ENCODE measurements around the gene CKAP2. TPM values are rescaled to one million over a fixed set of nuclear protein-coding genes. Genes with fewer than 3 reads are reported as not detected.
A peak's percentile ranks its signal among the peaks of the same experiment; 100 is the strongest.

CKAP2 gene, protein sequence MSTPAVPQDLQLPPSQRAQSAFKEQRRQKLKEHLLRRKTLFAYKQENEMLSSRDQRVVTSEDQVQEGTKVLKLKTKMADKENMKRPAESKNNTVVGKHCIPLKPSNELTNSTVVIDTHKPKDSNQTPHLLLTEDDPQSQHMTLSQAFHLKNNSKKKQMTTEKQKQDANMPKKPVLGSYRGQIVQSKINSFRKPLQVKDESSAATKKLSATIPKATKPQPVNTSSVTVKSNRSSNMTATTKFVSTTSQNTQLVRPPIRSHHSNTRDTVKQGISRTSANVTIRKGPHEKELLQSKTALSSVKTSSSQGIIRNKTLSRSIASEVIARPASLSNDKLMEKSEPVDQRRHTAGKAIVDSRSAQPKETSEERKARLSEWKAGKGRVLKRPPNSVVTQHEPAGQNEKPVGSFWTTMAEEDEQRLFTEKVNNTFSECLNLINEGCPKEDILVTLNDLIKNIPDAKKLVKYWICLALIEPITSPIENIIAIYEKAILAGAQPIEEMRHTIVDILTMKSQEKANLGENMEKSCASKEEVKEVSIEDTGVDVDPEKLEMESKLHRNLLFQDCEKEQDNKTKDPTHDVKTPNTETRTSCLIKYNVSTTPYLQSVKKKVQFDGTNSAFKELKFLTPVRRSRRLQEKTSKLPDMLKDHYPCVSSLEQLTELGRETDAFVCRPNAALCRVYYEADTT
- 22.2 TPM for polyA plus RNA-seq (2013, experiment 1 of 2)
- polyA plus RNA-seq (2013, experiment 2 of 2), result 23.1 TPM

DNA sequence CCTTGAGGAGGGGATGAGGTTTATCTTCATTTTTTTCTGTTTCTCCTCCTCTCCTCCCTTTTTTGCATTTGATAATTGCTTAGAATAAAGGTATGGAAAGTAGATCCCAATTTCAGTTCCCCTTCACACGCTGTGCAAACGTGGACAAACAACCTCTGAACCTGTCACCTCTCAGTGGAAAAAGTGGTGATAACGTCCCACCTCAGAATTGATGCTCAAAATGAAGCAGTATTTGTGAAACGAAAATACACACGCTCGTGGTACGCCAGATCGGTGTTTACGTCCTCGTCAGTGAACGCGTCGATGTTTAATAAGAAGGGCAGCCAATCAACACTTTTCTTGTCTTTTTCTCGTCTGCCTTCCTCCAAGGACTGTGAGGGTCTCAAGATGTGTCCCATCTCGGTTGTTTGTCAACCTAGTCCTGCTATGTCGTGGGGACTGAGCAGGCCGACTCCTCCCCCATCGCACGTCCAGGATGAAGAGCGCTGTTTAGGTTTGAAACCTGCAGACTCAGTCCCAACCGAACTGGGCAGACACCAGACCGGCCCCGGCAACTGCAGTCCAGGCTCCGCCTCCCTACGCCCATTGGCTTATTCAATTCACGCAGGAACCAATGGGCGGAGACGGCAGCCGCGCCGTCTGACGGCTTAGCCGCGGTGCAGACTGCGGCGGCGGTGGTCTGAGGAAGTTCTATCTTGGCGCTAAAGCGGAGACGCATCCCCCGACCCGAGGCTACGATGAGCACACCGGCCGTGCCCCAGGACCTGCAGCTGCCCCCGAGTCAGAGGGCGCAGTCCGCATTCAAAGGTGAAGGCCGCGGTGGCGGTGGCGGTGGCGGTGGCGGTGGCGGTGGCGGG is at the start of gene CKAP2:
CKAP2 (plus strand) TSS at position 659 of the 857 bp plus-strand sequence; CDS start at position 738, 79 bp downstream.
- Histone ChIP-seq H3K23ac (ENCODE audit: low read length in 2 of 2) (peak within 1 kb of the TSS in 1 of 2 experiments; percentile 79), H2BK15ac (ENCODE audit: low read depth, poor library complexity, severe bottlenecking) (no peak within 1 kb of the TSS)

DNA sequence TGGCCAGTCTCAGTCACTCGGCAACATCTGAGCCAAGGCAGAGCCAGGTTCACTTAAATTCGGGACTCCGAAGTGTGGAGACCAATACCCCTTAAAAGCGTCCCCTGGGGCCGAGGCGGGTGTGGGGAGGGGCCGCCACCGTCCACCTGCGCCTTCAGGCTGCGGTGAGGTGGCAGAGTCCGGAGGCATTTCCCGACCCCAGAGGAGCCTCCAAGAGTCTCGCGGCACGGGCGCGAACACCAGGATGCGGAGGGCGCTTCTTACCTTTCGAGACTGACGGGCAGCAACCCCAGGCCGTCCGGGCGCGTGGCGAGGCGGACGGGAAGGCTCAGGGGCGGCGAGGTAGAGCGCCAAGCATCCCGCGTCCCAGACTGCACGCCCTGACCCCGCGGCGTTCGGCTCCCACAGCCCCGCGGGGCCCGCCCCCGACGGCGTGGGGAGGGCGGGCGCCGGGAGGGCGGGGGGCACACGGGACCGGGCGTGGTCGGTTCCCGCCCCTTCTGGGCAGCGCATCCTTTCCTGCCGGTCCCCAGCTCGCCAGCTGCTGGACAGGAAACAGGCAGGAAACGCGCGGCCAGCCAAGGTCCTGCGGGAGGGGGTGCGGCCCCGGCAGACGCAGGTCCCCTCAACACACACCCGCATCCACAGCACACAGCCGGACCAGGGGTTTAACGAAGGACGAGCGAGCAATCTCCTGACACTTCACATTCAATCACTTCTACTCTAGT is 49.3 kb upstream of the CKAP2 start, which contains the start of gene THSD1:
THSD1 (minus strand) TSS at position 406 of the 728 bp plus-strand sequence. CDS start 3,572 bp downstream, outside the sequence.
- Histone ChIP-seq H3K9ac (ENCODE audit: low read length) (peak within 1 kb of the TSS; percentile 92), H2BK12ac (ENCODE audit: low read length in 2 of 2) (no peak within 1 kb of the TSS), H2BK15ac (ENCODE audit: low read depth, poor library complexity, severe bottlenecking) (no peak within 1 kb of the TSS), H2AK5ac (ENCODE audit: low read length, severe bottlenecking) (no peak within 1 kb of the TSS), H3K23ac (ENCODE audit: low read length in 2 of 2) (no peak within 1 kb of the TSS), H3K4me3 (ENCODE audit: insufficient read depth in 1 of 2, low read depth in 1 of 2, low read length in 2 of 2) (peak within 1 kb of the TSS; percentile 66 to 90), H3K9me3 (ENCODE audit: control insufficient read depth, low read length) (no peaks in the 10 kb centered on the region), H3K27me3 (ENCODE audit: control insufficient read depth in 1 of 2, insufficient read depth in 1 of 2, low read length in 2 of 2) (no peaks in the 10 kb centered on the region), H4K91ac (ENCODE audit: low read length) (no peak within 1 kb of the TSS), H3K36me3 (ENCODE audit: control insufficient read depth in 1 of 2, insufficient read depth in 2 of 2, low read depth in 1 of 2, low read length in 2 of 2) (peaks cover 4 to 13% of the 10 kb centered on the region in 2 experiments), H2BK5ac (ENCODE audit: low read depth, low read length, poor library complexity, severe bottlenecking) (no peak within 1 kb of the TSS), H3K4me1 (ENCODE audit: control insufficient read depth, insufficient read depth, low read depth, low read length) (peaks cover 3% of the 10 kb centered on the region), H3K27ac (ENCODE audit: low read length, poor library complexity, severe bottlenecking) (no peak within 1 kb of the TSS), H3K79me1 (replicated peaks; ENCODE audit: low read length, poor library complexity, severe bottlenecking) (peaks cover 14% of the 10 kb centered on the region), H3K4ac (ENCODE audit: low read depth in 1 of 2, low read length in 2 of 2) (no peak within 1 kb of the TSS), H2AFZ (ENCODE audit: low read depth, low read length) (peak within 1 kb of the TSS; percentile 2), H3K14ac (ENCODE audit: low read length in 2 of 2) (no peak within 1 kb of the TSS), H4K8ac (ENCODE audit: low read length) (no peak within 1 kb of the TSS), H3K18ac (ENCODE audit: low read depth in 1 of 2, low read length in 2 of 2) (no peak within 1 kb of the TSS), H3K4me2 (ENCODE audit: low read length, poor library complexity, severe bottlenecking) (peak within 1 kb of the TSS; percentile 82), H2BK120ac (ENCODE audit: low read depth, low read length) (no peak within 1 kb of the TSS)
- whole genome bisulfite sequencing, result 2% methylated on average over 61 of the region's 68 CpGs
- DNase-seq, result no peak

More for the DNA sequence above, at the start of gene CKAP2:
- Histone ChIP-seq H3K27ac (ENCODE audit: low read length, poor library complexity, severe bottlenecking) (peak within 1 kb of the TSS; percentile 94), H3K4ac (ENCODE audit: low read depth in 1 of 2, low read length in 2 of 2) (peak within 1 kb of the TSS in 1 of 2 experiments; percentile 71), H3K4me3 (ENCODE audit: insufficient read depth in 1 of 2, low read depth in 1 of 2, low read length in 2 of 2) (peak within 1 kb of the TSS; percentile 83 to 95), H3K14ac (ENCODE audit: low read length in 2 of 2) (peak within 1 kb of the TSS in 1 of 2 experiments; percentile 79), H2BK12ac (ENCODE audit: low read length in 2 of 2) (peak within 1 kb of the TSS in 1 of 2 experiments; percentile 79), H4K8ac (ENCODE audit: low read length) (no peak within 1 kb of the TSS), H4K91ac (ENCODE audit: low read length) (peak within 1 kb of the TSS; percentile 59), H3K9me3 (ENCODE audit: control insufficient read depth, low read length) (no peaks in the 10 kb centered on the region), H3K9ac (ENCODE audit: low read length) (peak within 1 kb of the TSS; percentile 88), H2AK5ac (ENCODE audit: low read length, severe bottlenecking) (no peak within 1 kb of the TSS), H3K4me2 (ENCODE audit: low read length, poor library complexity, severe bottlenecking) (peak within 1 kb of the TSS; percentile 72), H2BK5ac (ENCODE audit: low read depth, low read length, poor library complexity, severe bottlenecking) (peak within 1 kb of the TSS; percentile 49), H3K27me3 (ENCODE audit: control insufficient read depth in 1 of 2, insufficient read depth in 1 of 2, low read length in 2 of 2) (no peaks in the 10 kb centered on the region), H2AFZ (ENCODE audit: low read depth, low read length) (peak within 1 kb of the TSS; percentile 90), H3K36me3 (ENCODE audit: control insufficient read depth in 1 of 2, insufficient read depth in 2 of 2, low read depth in 1 of 2, low read length in 2 of 2) (peaks cover 3% of the 10 kb centered on the region in 2 experiments), H3K79me1 (replicated peaks; ENCODE audit: low read length, poor library complexity, severe bottlenecking) (peaks cover 5% of the 10 kb centered on the region), H2BK120ac (ENCODE audit: low read depth, low read length) (no peak within 1 kb of the TSS), H3K4me1 (ENCODE audit: control insufficient read depth, insufficient read depth, low read depth, low read length) (peaks cover 9% of the 10 kb centered on the region), H3K18ac (ENCODE audit: low read depth in 1 of 2, low read length in 2 of 2) (peak within 1 kb of the TSS; percentile 87 to 88)
- peak; percentile 96 for DNase-seq
- WGBS, result under 1% methylated on average over 55 of the region's 56 CpGs

DNA sequence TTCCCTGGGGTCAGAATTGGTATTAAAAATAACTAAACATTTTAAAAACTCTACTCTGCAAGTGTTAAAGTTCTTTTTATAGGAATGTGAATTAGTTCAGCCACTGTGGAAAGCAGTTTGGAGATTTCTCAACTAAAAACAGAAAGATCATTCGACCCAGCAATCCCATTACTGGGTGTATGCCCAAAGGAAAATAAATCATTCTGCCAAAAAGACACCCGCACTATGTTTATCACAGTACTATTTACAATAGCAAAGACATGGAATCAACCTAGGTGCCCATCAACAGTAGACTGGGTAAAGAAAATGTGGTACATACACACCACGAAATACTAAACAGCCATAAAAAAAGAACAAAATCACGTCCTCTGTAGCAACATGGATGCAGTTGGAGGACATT is 48.6 kb upstream of the CKAP2 start:
- Histone ChIP-seq H2BK120ac (ENCODE audit: low read depth, low read length) (no peak overlapping the region), H2AK5ac (ENCODE audit: low read length, severe bottlenecking) (no peak overlapping the region), H3K36me3 (ENCODE audit: control insufficient read depth in 1 of 2, insufficient read depth in 2 of 2, low read depth in 1 of 2, low read length in 2 of 2) (peaks cover 4 to 12% of the 10 kb centered on the region in 2 experiments), H3K23ac (ENCODE audit: low read length in 2 of 2) (no peak overlapping the region), H4K8ac (ENCODE audit: low read length) (no peak overlapping the region), H3K18ac (ENCODE audit: low read depth in 1 of 2, low read length in 2 of 2) (no peak overlapping the region), H3K79me1 (replicated peaks; ENCODE audit: low read length, poor library complexity, severe bottlenecking) (peaks cover 14% of the 10 kb centered on the region), H4K91ac (ENCODE audit: low read length) (no peak overlapping the region), H2BK15ac (ENCODE audit: low read depth, poor library complexity, severe bottlenecking) (no peak overlapping the region), H3K4me1 (ENCODE audit: control insufficient read depth, insufficient read depth, low read depth, low read length) (peaks cover 4% of the 10 kb centered on the region), H2BK5ac (ENCODE audit: low read depth, low read length, poor library complexity, severe bottlenecking) (no peak overlapping the region), H3K14ac (ENCODE audit: low read length in 2 of 2) (no peak overlapping the region), H3K27me3 (ENCODE audit: control insufficient read depth in 1 of 2, insufficient read depth in 1 of 2, low read length in 2 of 2) (no peaks in the 10 kb centered on the region), H3K4me2 (ENCODE audit: low read length, poor library complexity, severe bottlenecking) (no peak overlapping the region), H2BK12ac (ENCODE audit: low read length in 2 of 2) (no peak overlapping the region), H3K4ac (ENCODE audit: low read depth in 1 of 2, low read length in 2 of 2) (no peak overlapping the region), H3K9ac (ENCODE audit: low read length) (peak overlapping the region; percentile 92), H3K4me3 (ENCODE audit: insufficient read depth in 1 of 2, low read depth in 1 of 2, low read length in 2 of 2) (peak overlapping the region in 1 of 2 experiments; percentile 90), H3K9me3 (ENCODE audit: control insufficient read depth, low read length) (no peaks in the 10 kb centered on the region), H3K27ac (ENCODE audit: low read length, poor library complexity, severe bottlenecking) (no peak overlapping the region), H2AFZ (ENCODE audit: low read depth, low read length) (no peak overlapping the region)
- WGBS, result 80% methylated on average over 3 of the region's 4 CpGs
- no peak for DNase-seq
